Measurements from ENCODE around the gene GLMN.

The GLMN gene

GRCh38 chr1:92219028-92219427, 79.8 kb downstream of the GLMN start:
- no peak overlapping the region for H3K4me3 ChIP-seq (ENCODE audit: low read length)
- no peaks in the 10 kb centered on the region for H4K20me1 ChIP-seq (ENCODE audit: control insufficient read depth, insufficient read depth, low read depth, low read length)
- H3K36me3 ChIP-seq (ENCODE audit: control insufficient read depth, low read length), result no peaks in the 10 kb centered on the region
- no peak overlapping the region for H3K4me2 ChIP-seq (ENCODE audit: low read length)
- H3K27me3 ChIP-seq (ENCODE audit: control insufficient read depth, low read length), result no peaks in the 10 kb centered on the region
- TF ChIP-seq EZH2phosphoT487 (IDR thresholded peaks at IDR 0.05; ENCODE audit: borderline replicate concordance, low read length) (no peak), CTCF (IDR thresholded peaks at IDR 0.05; ENCODE audit: low read depth, low read length, poor library complexity, severe bottlenecking) (no peak)
- no peaks in the 10 kb centered on the region for H3K4me1 ChIP-seq (ENCODE audit: control insufficient read depth, low read length)
- no peaks in the 10 kb centered on the region for H3F3A ChIP-seq (ENCODE audit: control insufficient read depth, insufficient read depth)
- H3K9me3 ChIP-seq (ENCODE audit: control insufficient read depth, insufficient read depth, low read length), result no peaks in the 10 kb centered on the region
- no peaks in the 10 kb centered on the region for H3K79me2 ChIP-seq (ENCODE audit: control insufficient read depth, low read length)
- H3K27ac ChIP-seq (ENCODE audit: low read depth, low read length), result no peak overlapping the region
- no peaks in the 10 kb centered on the region for H3K9me2 ChIP-seq (replicated peaks; ENCODE audit: control insufficient read depth, low read length)

GRCh38 chr1:92218559-92218958, 80.2 kb downstream of the GLMN start:
- Histone ChIP-seq H3K4me1 (ENCODE audit: control insufficient read depth, low read length) (no peaks in the 10 kb centered on the region), H4K20me1 (ENCODE audit: control insufficient read depth, insufficient read depth, low read depth, low read length) (no peaks in the 10 kb centered on the region), H3K4me2 (ENCODE audit: low read length) (no peak overlapping the region), H3K4me3 (ENCODE audit: low read length) (no peak overlapping the region), H3K79me2 (ENCODE audit: control insufficient read depth, low read length) (no peaks in the 10 kb centered on the region), H3K27ac (ENCODE audit: low read depth, low read length) (no peak overlapping the region), H3K9me2 (replicated peaks; ENCODE audit: control insufficient read depth, low read length) (no peaks in the 10 kb centered on the region), H3K27me3 (ENCODE audit: control insufficient read depth, low read length) (no peaks in the 10 kb centered on the region), H3K9me3 (ENCODE audit: control insufficient read depth, insufficient read depth, low read length) (no peaks in the 10 kb centered on the region), H3K36me3 (ENCODE audit: control insufficient read depth, low read length) (no peaks in the 10 kb centered on the region), H3F3A (ENCODE audit: control insufficient read depth, insufficient read depth) (no peaks in the 10 kb centered on the region)
- TF ChIP-seq CTCF (IDR thresholded peaks at IDR 0.05; ENCODE audit: low read depth, low read length, poor library complexity, severe bottlenecking) (no peak), EZH2phosphoT487 (IDR thresholded peaks at IDR 0.05; ENCODE audit: borderline replicate concordance, low read length) (no peak)

DNA sequence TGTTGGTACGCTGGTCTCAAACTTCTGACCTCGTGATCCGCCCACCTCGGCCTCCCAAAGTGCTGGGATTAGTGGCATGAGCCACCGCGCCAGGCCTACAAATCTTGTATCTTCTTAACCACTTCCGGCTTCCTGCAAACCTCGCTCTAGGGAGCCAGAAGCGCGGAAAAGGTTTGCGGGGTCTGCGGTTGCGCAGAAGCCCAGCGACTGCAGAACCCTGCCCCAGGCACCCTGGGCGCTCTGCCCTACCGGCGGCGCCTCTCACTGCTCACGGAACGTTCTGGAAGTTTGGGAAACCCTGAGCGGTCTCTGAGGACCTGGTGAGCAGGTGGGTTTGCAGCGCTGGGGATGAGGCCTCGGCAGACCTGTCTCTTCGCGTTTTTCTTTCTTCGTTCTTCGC, 81.1 kb downstream of the GLMN start, which contains the start of gene C1orf146:
C1orf146 (plus strand) TSS at position 195 of the 400 bp plus-strand sequence. CDS start 13,506 bp downstream, outside the sequence.
- Histone ChIP-seq H3K27me3 (ENCODE audit: control insufficient read depth, low read length) (no peaks in the 10 kb centered on the region), H3K9me3 (ENCODE audit: control insufficient read depth, insufficient read depth, low read length) (no peaks in the 10 kb centered on the region), H3K36me3 (ENCODE audit: control insufficient read depth, low read length) (no peaks in the 10 kb centered on the region), H3K4me2 (ENCODE audit: low read length) (no peak within 1 kb of the TSS), H3F3A (ENCODE audit: control insufficient read depth, insufficient read depth) (no peaks in the 10 kb centered on the region), H3K27ac (ENCODE audit: low read depth, low read length) (no peak within 1 kb of the TSS), H3K4me3 (ENCODE audit: low read length) (no peak within 1 kb of the TSS), H4K20me1 (ENCODE audit: control insufficient read depth, insufficient read depth, low read depth, low read length) (no peaks in the 10 kb centered on the region), H3K79me2 (ENCODE audit: control insufficient read depth, low read length) (no peaks in the 10 kb centered on the region), H3K9me2 (replicated peaks; ENCODE audit: control insufficient read depth, low read length) (no peaks in the 10 kb centered on the region), H3K4me1 (ENCODE audit: control insufficient read depth, low read length) (no peaks in the 10 kb centered on the region)
- no peak for TF ChIP-seq CTCF (IDR thresholded peaks at IDR 0.05; ENCODE audit: low read depth, low read length, poor library complexity, severe bottlenecking)
- TF ChIP-seq EZH2phosphoT487 (IDR thresholded peaks at IDR 0.05; ENCODE audit: borderline replicate concordance, low read length), result no peak

Measured in DOHH2 (cell line).